Common myeloid progenitor, CD34-positive (primary cell): ENCODE measurements around the gene TTC34.

ENCODE experiments used
- CTCF ChIA-PET: fragments of 350-600 bp; sonication (Branson Sonifier 250); formaldehyde crosslinking; loops from one replicate; lab custom pipeline; 2021; ENCODE audit warnings: antibody characterized with exemption; lab: Charles Lee
- POLR2A ChIA-PET: fragments of 350-600 bp; sonication (Branson Sonifier 250); formaldehyde crosslinking; loops from one replicate; lab custom pipeline; 2021; ENCODE audit warnings: antibody characterized with exemption; lab: Charles Lee
- DNase-seq, 3 donors: peaks; one replicate each; pipeline versions ENCODE4 v3.0.0 to v3.0.0-alpha.2; 2013
- H3K27ac ChIP-seq, 2 experiments: 1 replicate in 1 of 2; 2 replicates in 1 of 2; pipeline ENCODE4 v1.7.0; 2013; ENCODE audit warnings: inconsistent platforms in 2 of 2, low read length in 2 of 2, mild to moderate bottlenecking in 2 of 2, low read depth in 1 of 2, moderate library complexity in 1 of 2; ENCODE audit not compliant: severe bottlenecking in 2 of 2, insufficient read depth in 1 of 2, poor library complexity in 1 of 2
- H3K27me3 ChIP-seq, 5 experiments: replicated peaks in 2 of 5; 1 replicate in 3 of 5; 2 replicates in 2 of 5; pipeline versions ENCODE4 v1.6.1 to v1.7.0; 2013; ENCODE audit warnings: low read length in 4 of 5, mild to moderate bottlenecking in 2 of 5, moderate library complexity in 2 of 5, inconsistent platforms in 1 of 5; ENCODE audit not compliant: insufficient read depth in 5 of 5, control insufficient read depth in 4 of 5
- H3K36me3 ChIP-seq, 4 experiments: 1 replicate in 2 of 4; 2 replicates in 2 of 4; pipeline versions ENCODE4 v1.6.1 to v1.7.0; 2013; ENCODE audit warnings: low read length in 3 of 4, control low read depth in 1 of 4, mild to moderate bottlenecking in 1 of 4; ENCODE audit not compliant: control insufficient read depth in 4 of 4, insufficient read depth in 4 of 4
- H3K4me1 ChIP-seq, 4 experiments: 1 replicate in 3 of 4; 2 replicates in 1 of 4; pipeline versions ENCODE4 v1.6.1 to v1.7.1; 2013; ENCODE audit warnings: low read length in 3 of 4, mild to moderate bottlenecking in 3 of 4, control low read depth in 1 of 4, inconsistent platforms in 1 of 4, moderate library complexity in 1 of 4; ENCODE audit not compliant: control insufficient read depth in 4 of 4, insufficient read depth in 4 of 4; ENCODE audit errors: control extremely low read depth in 1 of 4
- H3K4me3 ChIP-seq, 7 experiments: 1 replicate in 4 of 7; 2 replicates in 3 of 7; pipeline versions ENCODE4 v1.5.1 to v1.7.0; 2013; ENCODE audit warnings: mild to moderate bottlenecking in 7 of 7, low read length in 6 of 7, moderate library complexity in 6 of 7, inconsistent platforms in 2 of 7, low read depth in 2 of 7, control low read depth in 1 of 7; ENCODE audit not compliant: insufficient read depth in 4 of 7, control insufficient read depth in 1 of 7; ENCODE audit errors: extremely low read depth in 1 of 7
- H3K9me3 ChIP-seq, 5 experiments: 1 replicate in 4 of 5; 2 replicates in 1 of 5; pipeline versions ENCODE4 v1.6.1 to v1.7.1; 2013; ENCODE audit warnings: low read length in 4 of 5, mild to moderate bottlenecking in 2 of 5, inconsistent platforms in 1 of 5, low read depth in 1 of 5, moderate library complexity in 1 of 5; ENCODE audit not compliant: control insufficient read depth in 4 of 5, insufficient read depth in 2 of 5; ENCODE audit errors: control extremely low read depth in 1 of 5
- WGBS: methylation state at CpG from one replicate; pipeline ENCODE4 v1.1.5; 2013; ENCODE audit not compliant: insufficient coverage; 5-methylcytosine and 5-hydroxymethylcytosine counted together

TTC34 gene

DNA sequence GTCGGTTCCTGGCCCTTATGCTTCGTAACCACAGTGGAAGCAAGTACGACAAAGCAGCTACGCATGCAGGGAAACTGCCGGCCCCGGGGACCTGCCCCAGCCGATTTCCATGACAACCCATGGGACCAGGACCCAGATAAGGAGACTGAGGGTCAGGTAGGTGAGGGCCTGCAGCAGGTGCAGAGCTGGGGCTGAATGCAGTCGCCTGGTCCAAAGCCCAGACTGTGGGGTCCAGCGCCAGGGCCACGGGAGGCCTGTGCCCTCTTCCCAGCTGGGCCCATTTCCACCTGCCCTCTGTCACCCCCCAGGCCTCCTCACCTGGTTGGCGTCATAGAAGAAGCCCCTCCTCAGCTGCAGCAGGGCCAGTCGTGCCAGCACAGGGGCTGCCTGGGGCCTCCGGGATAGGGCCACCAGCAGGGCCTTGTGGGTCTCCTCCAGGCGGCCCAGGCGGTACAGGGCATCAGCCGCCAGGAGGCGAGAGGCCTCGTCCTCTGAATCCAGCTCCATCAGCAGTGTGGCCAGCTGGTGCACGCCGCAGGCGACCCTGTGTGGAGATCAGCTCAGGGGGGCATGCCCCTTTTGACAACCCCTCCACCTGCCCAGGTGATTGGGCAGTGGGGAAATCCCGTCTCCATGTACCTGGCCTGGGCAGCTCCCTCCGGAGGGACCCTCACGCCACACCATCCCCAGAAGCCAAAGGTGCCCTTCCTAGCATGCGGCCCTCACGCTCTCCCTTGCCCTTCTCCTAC is 14.2 kb downstream of the TTC34 start:
- Histone ChIP-seq H3K27me3 (peaks cover 0 to 58% (median 20%) of the 10 kb centered on the region in 5 experiments), H3K36me3 (no peaks in the 10 kb centered on the region), H3K27ac (no peak overlapping the region), H3K4me1 (peaks cover 0 to 25% (median 20%) of the 10 kb centered on the region in 4 experiments), H3K4me3 (no peak overlapping the region), H3K9me3 (peaks cover 0 to 16% (median 14%) of the 10 kb centered on the region in 5 experiments)
- CTCF ChIA-PET = interaction anchor here (1.1 to 1.5 kb wide), 3 partner anchors 9 to 15 kb away, joined by 3 to 7 read pairs (median 7); no protein-coding TSS in a partner anchor
- 84% methylated on average over 25 of the region's 26 CpGs for WGBS
- peak in 2 of 3 donors; percentile 13 to 30 for DNase-seq
- POLR2A ChIA-PET = no interaction called here

DNA sequence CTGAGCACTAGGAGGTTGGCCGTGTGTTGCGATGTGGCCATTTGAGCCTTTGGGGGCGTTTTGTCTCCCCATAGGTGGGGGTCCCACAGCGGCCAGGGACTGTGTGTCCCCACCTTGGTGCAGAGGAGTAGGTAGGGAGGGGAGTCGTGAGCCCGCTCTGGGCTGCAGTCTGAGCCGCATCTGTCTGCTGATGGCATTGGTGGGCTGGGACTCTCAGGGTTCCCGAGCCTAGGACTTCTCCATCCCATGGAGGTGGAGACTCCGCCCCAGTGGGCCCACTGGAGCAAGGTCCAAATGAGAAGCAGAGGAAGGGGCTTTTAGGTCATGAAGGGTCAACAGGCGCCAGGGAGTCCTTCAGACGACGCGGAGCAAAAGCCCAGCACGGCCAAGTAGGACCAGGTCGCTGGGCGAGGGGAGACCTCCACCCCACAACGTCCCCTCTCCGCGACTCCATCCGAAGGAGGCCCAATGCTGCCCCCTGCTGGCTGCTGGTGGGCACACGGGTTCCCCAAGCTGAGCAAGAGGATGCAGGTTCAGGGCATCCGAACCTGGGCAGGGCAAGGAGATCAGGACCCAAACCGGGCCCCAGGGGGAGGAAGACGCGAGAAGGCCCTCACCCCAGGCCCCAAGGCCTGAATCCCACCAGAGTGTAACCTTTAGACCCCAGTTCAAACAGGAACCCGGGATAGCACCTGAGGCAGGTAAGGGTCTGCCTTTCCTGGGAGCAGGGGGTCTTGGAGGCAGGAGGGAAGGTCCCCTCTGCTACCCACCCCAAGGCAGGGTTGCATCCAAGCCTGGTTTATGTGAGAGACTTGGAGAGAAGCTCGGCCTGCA is 14.9 kb downstream of the TTC34 start:
- peaks cover 3 to 16% (median 7%) of the 10 kb centered on the region in 5 experiments for H3K9me3 ChIP-seq
- H3K36me3 ChIP-seq = no peaks in the 10 kb centered on the region
- no peak overlapping the region for H3K4me3 ChIP-seq
- H3K27me3 ChIP-seq = peaks cover 0 to 51% (median 18%) of the 10 kb centered on the region in 5 experiments
- POLR2A ChIA-PET = no interaction called here
- DNase-seq = peak; percentile 36 to 64 (median 47)
- no peak overlapping the region for H3K27ac ChIP-seq
- peaks cover 0 to 25% (median 20%) of the 10 kb centered on the region in 4 experiments for H3K4me1 ChIP-seq
- CTCF ChIA-PET = interaction anchor here (1.1 to 1.5 kb wide), 3 partner anchors 8 to 16 kb away, joined by 3 to 7 read pairs (median 7); no protein-coding TSS in a partner anchor
- WGBS = 30% methylated on average over 18 of the region's 27 CpGs

DNA sequence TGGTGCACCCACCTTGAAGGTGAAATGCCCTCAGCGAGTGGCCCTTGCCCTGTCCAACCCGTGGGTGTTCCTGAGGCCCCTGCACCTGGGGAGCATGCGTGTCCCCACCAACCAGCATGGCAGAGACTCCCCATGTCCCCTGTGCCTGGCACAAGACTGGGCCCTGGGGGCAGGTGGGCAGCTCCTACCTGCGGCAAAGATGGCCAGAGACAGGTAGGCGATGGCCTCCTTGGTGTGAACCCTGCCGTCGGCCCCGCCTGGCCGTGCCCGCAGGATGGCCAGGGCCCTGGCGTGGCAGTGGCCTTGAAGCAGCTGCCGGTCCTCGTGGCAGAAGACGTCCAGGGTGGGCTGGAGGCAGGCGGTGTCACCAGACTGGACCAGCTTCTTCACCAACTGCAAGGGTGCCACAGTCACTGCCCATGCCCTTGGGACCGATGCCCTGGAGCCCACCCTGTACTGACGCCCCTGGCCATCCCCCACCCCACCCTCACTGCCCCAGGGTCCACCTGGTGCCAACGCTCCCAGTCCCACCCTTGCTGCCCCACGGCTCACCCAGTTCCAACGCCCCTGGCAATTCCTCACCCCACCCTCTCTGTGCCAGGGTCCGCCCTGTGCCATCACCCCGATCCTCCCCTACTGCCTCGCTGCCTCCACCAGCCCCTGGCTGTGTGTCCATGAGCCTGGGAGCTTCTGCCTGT is 15.7 kb downstream of the TTC34 start:
- Histone ChIP-seq H3K4me1 (peaks cover 0 to 25% (median 20%) of the 10 kb centered on the region in 4 experiments), H3K9me3 (peaks cover 2 to 20% (median 7%) of the 10 kb centered on the region in 5 experiments), H3K4me3 (no peak overlapping the region), H3K27me3 (peaks cover 0 to 43% (median 15%) of the 10 kb centered on the region in 5 experiments), H3K27ac (no peak overlapping the region), H3K36me3 (no peaks in the 10 kb centered on the region)
- ChIA-PET CTCF (no interaction called here), POLR2A (no interaction called here)
- no peak for DNase-seq
- 88% methylated on average over 23 of the region's 23 CpGs for WGBS

DNA sequence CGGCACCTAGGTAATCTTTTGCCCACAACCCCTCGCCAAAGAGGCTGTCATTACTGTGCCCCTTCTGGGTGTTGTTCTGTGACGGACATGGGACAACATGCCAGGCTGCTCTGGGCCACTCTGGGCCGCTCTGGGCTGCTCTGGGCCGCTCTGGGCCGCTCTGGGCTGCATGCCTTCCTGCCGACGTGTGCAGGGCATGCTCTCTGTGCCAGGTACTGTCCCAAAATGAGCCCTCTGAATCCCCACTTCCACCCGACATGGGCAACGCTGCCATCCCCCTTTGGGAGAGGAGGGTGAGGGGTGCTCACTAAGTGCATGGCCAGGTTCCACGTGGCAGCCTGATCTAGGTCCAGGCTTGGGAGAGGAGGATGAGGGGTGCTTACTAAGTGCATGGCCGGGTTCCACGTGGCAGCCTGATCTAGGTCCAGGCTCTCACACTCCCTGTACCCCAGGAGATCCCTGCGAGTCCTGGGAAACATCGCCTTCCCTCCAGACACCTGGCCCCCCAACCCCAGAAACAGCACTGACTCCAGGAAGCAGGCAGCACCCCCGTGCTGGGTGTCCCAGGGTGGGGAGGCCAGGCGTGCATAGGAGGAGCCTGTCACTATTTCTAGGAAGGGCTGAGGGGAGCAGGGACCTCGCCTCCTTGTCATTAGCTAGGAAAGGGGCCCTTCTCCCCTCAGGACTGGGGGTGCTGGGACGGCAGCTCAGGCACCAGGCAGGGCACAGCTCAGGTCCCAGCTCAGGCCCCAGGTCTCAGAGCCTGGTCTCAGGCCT is 16.5 kb downstream of the TTC34 start:
- 86% methylated on average over 9 of the region's 19 CpGs for WGBS
- CTCF ChIA-PET = interaction anchor here (0.6 kb wide), 1 partner anchor 686 kb away, joined by 3 read pairs; no protein-coding TSS in a partner anchor
- H3K36me3 ChIP-seq = no peaks in the 10 kb centered on the region
- POLR2A ChIA-PET = no interaction called here
- no peak overlapping the region for H3K4me3 ChIP-seq
- peaks cover 0 to 40% (median 13%) of the 10 kb centered on the region in 5 experiments for H3K27me3 ChIP-seq
- H3K4me1 ChIP-seq = peaks cover 0 to 19% (median 17%) of the 10 kb centered on the region in 4 experiments
- DNase-seq = no peak
- peaks cover 3 to 24% (median 10%) of the 10 kb centered on the region in 5 experiments for H3K9me3 ChIP-seq
- H3K27ac ChIP-seq = no peak overlapping the region

DNA sequence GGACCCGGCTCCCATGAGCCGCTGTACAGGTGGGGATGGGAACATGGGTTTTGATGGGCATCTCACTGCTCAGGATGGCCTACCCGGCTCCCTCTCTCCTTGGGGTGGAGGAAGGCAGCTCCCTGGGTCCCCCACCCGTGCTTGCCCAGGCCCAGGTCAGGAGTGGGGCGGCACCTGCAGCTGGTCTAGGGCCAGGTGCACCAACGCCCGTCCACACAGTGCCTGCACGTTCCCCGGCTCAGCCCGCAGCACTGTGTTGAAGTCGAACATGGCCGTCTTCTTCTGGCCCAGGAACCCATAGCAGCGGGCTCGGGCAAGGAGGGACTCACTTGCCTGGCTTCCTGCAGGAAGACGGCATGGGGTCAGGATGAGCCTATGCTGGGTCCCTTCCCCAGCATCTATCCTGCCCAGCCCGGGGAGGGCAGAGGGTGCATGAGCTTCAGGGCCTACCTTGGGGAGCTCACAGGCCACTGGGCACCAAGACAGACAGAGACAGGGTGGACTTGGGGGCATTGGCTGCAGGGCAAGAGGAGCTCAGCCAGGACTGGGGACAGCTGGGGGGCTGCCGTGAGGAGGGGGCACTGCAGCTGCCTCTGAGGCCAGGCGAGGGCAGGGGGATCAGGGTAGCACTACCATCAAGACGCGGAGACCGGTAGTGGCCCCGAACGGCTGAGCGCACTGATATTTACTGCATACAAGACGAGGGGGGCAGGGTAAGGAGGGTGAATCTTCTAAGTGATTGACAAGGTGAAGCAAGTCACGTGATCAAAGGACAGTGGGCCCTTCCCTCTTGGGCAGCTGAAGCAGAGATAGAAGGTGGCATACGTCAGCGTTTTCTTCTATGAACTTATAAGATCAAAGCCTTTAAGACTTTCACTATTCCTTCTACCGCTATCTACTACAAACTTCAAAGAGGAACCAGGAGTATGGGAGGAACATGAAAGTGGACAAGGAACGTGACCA is 17.8 kb downstream of the TTC34 start:
- ChIA-PET POLR2A (no interaction called here), CTCF (interaction anchor here (0.6 kb wide), 1 partner anchor 685 kb away, joined by 3 read pairs; no protein-coding TSS in a partner anchor)
- no peaks in the 10 kb centered on the region for H3K36me3 ChIP-seq
- no peak overlapping the region for H3K27ac ChIP-seq
- no peak for DNase-seq
- H3K4me1 ChIP-seq = peaks cover 0 to 6% (median 4%) of the 10 kb centered on the region in 4 experiments
- H3K4me3 ChIP-seq = no peak overlapping the region
- peaks cover 2 to 39% (median 13%) of the 10 kb centered on the region in 5 experiments for H3K27me3 ChIP-seq
- peaks cover 3 to 24% (median 10%) of the 10 kb centered on the region in 5 experiments for H3K9me3 ChIP-seq
- 94% methylated on average over 28 of the region's 30 CpGs for WGBS
